ACC112 (cell line): ENCODE results near the gene ILKAP.

Experiments
- H2AFZ ChIP-seq: fragments of 200-600 bp; sonication (generic); one replicate; pipeline ENCODE4 v1.6.0; 2017; ENCODE audit warnings: antibody characterized with exemption, low read length; ENCODE audit not compliant: unreplicated experiment
- H3K27ac ChIP-seq: fragments of 200-600 bp; sonication (generic); 2 replicates; pipeline ENCODE4 v1.5.1; 2014; ENCODE audit warnings: low read depth, mild to moderate bottlenecking, antibody characterized with exemption, low read length, moderate library complexity
- H3K27me3 ChIP-seq: fragments of 200-600 bp; sonication (generic); 2 replicates; pipeline ENCODE4 v1.6.1; 2014; ENCODE audit warnings: mild to moderate bottlenecking, antibody characterized with exemption, low read length, moderate library complexity, mixed read lengths; ENCODE audit not compliant: insufficient read depth
- H3K36me3 ChIP-seq: fragments of 200-600 bp; sonication (generic); 2 replicates; pipeline ENCODE4 v1.6.1; 2016; ENCODE audit warnings: mild to moderate bottlenecking, antibody characterized with exemption, low read length, moderate library complexity, mixed read lengths; ENCODE audit not compliant: insufficient read depth
- H3K4me1 ChIP-seq: fragments of 200-600 bp; sonication (generic); one replicate; pipeline ENCODE4 v1.6.1; 2016; ENCODE audit warnings: low read length, mixed read lengths; ENCODE audit not compliant: insufficient read depth, unreplicated experiment, control insufficient read depth
- H3K4me3 ChIP-seq: fragments of 200-600 bp; sonication (generic); 2 replicates; pipeline ENCODE4 v1.5.1; 2014; ENCODE audit warnings: mild to moderate bottlenecking, low read depth, low read length
- H3K79me2 ChIP-seq: fragments of 200-600 bp; sonication (generic); one replicate; pipeline ENCODE4 v1.6.0; 2016; ENCODE audit warnings: low read length; ENCODE audit not compliant: control insufficient read depth, unreplicated experiment, insufficient read depth

Gene ILKAP

GRCh38 chr2:238242731-238243495, 39.4 kb upstream of the ILKAP start:
- H3K79me2 ChIP-seq: no peaks in the 10 kb centered on the region
- no peaks in the 10 kb centered on the region for H3K36me3 ChIP-seq
- H3K4me3 ChIP-seq: no peak overlapping the region
- H3K27me3 ChIP-seq: peaks cover 38% of the 10 kb centered on the region
- H3K27ac ChIP-seq: no peak overlapping the region
- H3K4me1 ChIP-seq: no peaks in the 10 kb centered on the region
- no peak overlapping the region for H2AFZ ChIP-seq

DNA sequence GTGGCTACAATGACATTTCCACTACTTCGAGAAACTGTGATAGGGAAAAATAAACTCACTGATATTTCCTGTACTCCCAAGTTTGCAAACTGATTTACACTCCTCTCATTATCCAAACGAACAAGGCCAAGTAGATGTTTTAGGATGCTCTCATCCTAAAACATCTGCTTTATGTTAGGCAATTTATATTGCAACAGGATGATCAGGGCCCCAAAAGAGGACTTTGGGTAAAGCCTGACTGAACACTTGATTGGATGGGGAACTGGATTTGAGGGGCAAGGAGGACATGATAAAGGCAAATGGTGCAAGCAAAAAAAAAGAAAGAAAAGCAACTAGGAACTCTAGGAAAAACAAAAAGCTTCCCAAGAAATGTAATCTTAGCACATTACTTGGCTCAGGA, 38.5 kb upstream of the ILKAP start:
- Histone ChIP-seq H3K79me2 (no peaks in the 10 kb centered on the region), H2AFZ (no peak overlapping the region), H3K27me3 (peaks cover 48% of the 10 kb centered on the region), H3K4me3 (no peak overlapping the region), H3K4me1 (no peaks in the 10 kb centered on the region), H3K27ac (no peak overlapping the region), H3K36me3 (no peaks in the 10 kb centered on the region)

- no peak overlapping the region for H2AFZ ChIP-seq
- no peaks in the 10 kb centered on the region for H3K79me2 ChIP-seq
- H3K27me3 ChIP-seq: peaks cover 57% of the 10 kb centered on the region
- H3K36me3 ChIP-seq: no peaks in the 10 kb centered on the region
- no peaks in the 10 kb centered on the region for H3K4me1 ChIP-seq
- H3K27ac ChIP-seq: no peak overlapping the region
- no peak overlapping the region for H3K4me3 ChIP-seq
Observed at GRCh38 chr2:238240757-238241711, 37.5 kb upstream of the ILKAP start.

DNA sequence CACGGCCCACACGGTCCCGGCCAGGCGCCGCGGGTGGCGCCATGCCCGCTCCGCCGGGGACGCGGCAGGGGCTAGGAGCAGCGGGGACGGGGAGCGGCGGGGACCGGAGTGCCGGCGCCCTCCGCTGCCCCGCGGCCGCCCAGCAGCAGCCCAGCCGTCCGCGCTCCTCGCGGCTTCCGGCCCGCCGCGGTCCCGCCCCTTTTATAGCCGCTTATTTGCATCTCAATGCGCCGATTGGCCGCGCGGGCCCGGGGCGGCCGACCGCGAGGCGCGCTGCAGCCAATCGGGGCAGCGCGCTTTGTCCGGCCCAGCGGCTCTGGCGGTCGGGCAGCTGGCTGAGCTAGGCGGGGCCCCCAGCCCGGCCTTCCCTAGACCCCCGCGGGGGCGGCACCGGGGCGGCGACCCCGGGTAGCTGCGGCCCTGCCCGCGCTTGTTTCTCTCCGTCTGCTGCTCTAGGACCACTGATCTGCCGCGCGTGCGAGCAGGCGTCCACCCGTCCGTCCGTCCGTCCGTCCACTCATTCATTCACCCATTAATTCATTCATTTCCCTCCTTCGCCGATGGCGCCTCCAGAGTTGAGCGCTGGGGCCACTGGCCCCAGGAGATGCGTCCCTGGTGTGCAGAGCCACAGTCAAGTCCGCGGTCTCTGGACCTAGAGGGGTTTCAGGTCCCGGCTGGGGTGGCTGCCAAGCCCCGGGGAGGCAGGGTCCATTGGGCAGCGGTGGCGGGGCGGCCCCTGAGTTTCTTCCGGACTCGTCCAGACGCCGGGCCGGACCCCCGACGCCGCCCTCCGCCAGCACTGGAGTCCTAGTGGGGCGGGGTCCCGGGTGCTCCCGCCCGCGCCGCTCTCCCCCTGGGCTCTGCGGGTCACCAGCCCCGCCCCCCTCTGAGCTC, 36.6 kb upstream of the ILKAP start, which contains the start of gene HES6:
Gene HES6 (minus strand): TSS at position 176 of the 894 bp plus-strand sequence. CDS start 133 bp downstream, at position 43.
- H3K27me3 ChIP-seq: peaks cover 63% of the 10 kb centered on the region
- no peaks in the 10 kb centered on the region for H3K4me1 ChIP-seq
- peak within 1 kb of the TSS; percentile 75 for H2AFZ ChIP-seq
- H3K27ac ChIP-seq: no peak within 1 kb of the TSS
- no peaks in the 10 kb centered on the region for H3K79me2 ChIP-seq
- H3K4me3 ChIP-seq: peak within 1 kb of the TSS; percentile 79
- H3K36me3 ChIP-seq: no peaks in the 10 kb centered on the region

- peak overlapping the region; percentile 79 for H3K4me3 ChIP-seq
- H3K4me1 ChIP-seq: no peaks in the 10 kb centered on the region
- H3K36me3 ChIP-seq: no peaks in the 10 kb centered on the region
- peaks cover 63% of the 10 kb centered on the region for H3K27me3 ChIP-seq
- no peaks in the 10 kb centered on the region for H3K79me2 ChIP-seq
- no peak overlapping the region for H3K27ac ChIP-seq
- peak overlapping the region; percentile 75 for H2AFZ ChIP-seq
Observed at GRCh38 chr2:238239543-238239862, 36.0 kb upstream of the ILKAP start.

GRCh38 chr2:238238766-238239542, 35.5 kb upstream of the ILKAP start:
- H2AFZ ChIP-seq: no peak overlapping the region
- H3K4me3 ChIP-seq: 0 out of 2 replicates have a peak overlapping the region, but pooled peaks have one; percentile 43
- H3K27ac ChIP-seq: no peak overlapping the region

DNA sequence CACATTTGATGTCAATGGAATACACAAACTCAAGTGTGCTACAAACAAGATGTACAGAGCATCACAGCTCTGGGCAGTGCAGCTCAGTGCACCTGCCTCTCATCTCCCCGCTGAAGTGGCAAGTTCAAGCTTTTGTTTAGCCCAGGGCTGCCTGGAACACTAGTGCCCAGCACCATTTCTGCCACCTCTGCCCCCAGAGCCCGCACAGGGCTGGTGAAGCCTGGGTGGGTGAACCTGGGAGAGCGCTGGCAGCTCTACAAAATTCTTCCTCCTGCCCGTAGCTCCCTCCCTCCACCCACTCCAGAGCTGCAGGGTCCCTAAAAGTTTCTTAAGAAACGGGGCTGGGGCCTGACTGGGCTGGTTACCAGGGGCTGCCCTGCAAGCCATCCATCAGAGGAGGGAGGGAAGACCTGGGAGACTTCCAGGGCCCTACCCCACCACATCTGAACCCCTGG, 34.8 kb upstream of the ILKAP start:
- Histone ChIP-seq H3K27ac (no peak overlapping the region), H3K36me3 (no peaks in the 10 kb centered on the region), H3K27me3 (peaks cover 63% of the 10 kb centered on the region), H3K4me1 (no peaks in the 10 kb centered on the region), H3K4me3 (no peak overlapping the region), H2AFZ (no peak overlapping the region), H3K79me2 (no peaks in the 10 kb centered on the region)

More at GRCh38 chr2:238238766-238239542, 35.5 kb upstream of the ILKAP start:
- no peaks in the 10 kb centered on the region for H3K36me3 ChIP-seq
- no peaks in the 10 kb centered on the region for H3K4me1 ChIP-seq
- no peaks in the 10 kb centered on the region for H3K79me2 ChIP-seq
- peaks cover 63% of the 10 kb centered on the region for H3K27me3 ChIP-seq

GRCh38 chr2:238237431-238238135, 34.1 kb upstream of the ILKAP start:
- H3K36me3 ChIP-seq: no peaks in the 10 kb centered on the region
- no peak overlapping the region for H3K4me3 ChIP-seq
- H3K4me1 ChIP-seq: no peaks in the 10 kb centered on the region
- H3K27me3 ChIP-seq: peaks cover 64% of the 10 kb centered on the region
- no peak overlapping the region for H2AFZ ChIP-seq
- H3K79me2 ChIP-seq: no peaks in the 10 kb centered on the region
- H3K27ac ChIP-seq: no peak overlapping the region

DNA sequence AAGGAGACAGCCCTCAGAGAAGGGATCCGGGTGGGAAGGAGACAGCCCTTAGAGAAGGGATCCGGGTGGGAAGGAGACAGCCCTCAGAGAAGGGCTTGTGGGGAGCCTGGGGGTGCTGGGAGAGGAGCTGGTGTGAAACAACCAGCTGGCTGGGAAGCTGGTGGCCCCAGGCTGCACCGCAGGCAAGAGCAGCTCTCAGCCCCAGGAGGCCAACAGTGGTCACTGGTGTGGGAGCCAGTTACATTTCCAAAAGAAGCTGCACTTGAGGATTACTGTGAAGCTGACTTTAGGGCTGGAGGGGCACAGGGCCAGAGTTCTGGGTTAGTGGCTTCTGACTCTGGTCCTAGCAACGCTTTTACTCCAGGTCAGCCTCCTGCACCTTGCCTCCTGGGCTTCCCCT, 33.1 kb upstream of the ILKAP start:
- Histone ChIP-seq H3K4me3 (no peak overlapping the region), H3K79me2 (no peaks in the 10 kb centered on the region), H2AFZ (no peak overlapping the region), H3K27ac (no peak overlapping the region), H3K4me1 (no peaks in the 10 kb centered on the region), H3K27me3 (peaks cover 69% of the 10 kb centered on the region), H3K36me3 (no peaks in the 10 kb centered on the region)
